AG09319 (cell line): ENCODE data around the gene ABCB10.
"Not testable (repeated sequence)": the region's sequence is repeated elsewhere in the genome, so short reads cannot be mapped to it uniquely, and the experiment has no call there.

ENCODE experiments used
- DNase-seq: peaks from one replicate; pipeline ENCODE4 v3.0.0-alpha.2; 2010; ENCODE audit warnings: low read depth; ENCODE audit errors: extremely low read depth
- CTCF ChIP-seq: IDR thresholded peaks from 2 replicates; pipeline ENCODE4 v1.5.1; 2011; ENCODE audit warnings: low read depth, mild to moderate bottlenecking, inconsistent platforms, low read length, moderate library complexity

Gene ABCB10

GRCh38 chr1:229570891-229571516 lies 12.5 kb upstream of the ABCB10 start:
- no peak for TF ChIP-seq CTCF
- no peak for DNase-seq

DNA sequence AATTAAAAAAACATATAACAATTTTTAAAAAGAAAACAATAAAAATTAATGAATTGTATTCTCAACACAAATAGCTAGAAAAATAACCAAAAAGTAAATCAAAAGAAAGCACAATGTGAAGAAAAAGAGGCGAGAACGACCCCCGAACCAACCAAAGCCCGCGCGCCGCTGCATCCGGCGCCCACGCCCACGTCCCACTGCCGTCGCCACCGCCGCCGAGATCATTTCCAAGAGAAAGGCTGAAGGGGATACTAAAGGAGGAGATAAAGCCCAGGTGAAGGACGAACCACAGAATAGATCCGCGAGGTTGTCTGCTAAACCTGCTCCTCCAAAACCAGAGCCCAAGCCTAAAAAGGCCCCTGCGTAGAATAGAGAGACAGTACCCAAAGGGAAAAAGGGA lies 11.8 kb upstream of the ABCB10 start:
- DNase-seq = no peak
- no peak for TF ChIP-seq CTCF

DNA sequence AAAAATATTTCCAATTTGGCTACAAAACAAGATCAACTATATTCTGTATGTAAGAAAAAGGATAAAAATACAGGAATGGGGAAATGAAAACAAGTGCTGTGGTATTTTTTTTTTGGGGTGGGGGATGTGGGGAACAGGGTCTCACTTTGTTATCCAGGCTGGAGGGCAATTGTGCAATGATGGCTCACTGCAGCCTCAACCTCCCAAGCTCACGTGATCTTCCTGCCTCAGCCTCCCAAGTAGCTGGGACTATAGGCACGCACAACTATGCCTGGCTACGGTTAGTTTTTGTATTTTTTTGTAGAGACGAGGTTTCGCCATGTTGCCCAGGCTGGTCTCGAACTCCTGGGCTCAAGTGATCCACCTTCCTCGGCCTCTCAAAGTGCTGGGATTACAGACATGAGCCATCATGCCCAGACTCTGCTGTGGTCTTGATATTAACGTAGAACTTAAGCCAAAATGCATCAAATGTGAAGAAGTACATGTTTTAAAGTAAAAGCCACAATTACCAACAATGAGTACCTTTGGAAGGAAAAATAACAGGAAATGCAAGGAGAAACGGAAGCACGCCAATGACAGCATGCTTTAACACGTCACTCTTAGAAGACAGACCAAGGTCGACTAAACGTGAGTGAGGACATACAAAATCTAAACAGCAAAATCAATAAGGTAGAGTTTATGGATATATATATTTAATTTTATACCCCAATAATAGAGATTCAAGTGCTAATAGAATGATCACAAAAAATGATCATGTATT lies 8.8 kb upstream of the ABCB10 start:
- no peak for TF ChIP-seq CTCF
- DNase-seq = no peak

GRCh38 chr1:229563701-229564100 lies 5.2 kb upstream of the ABCB10 start:
- TF ChIP-seq CTCF = no peak
- DNase-seq = no peak

DNA sequence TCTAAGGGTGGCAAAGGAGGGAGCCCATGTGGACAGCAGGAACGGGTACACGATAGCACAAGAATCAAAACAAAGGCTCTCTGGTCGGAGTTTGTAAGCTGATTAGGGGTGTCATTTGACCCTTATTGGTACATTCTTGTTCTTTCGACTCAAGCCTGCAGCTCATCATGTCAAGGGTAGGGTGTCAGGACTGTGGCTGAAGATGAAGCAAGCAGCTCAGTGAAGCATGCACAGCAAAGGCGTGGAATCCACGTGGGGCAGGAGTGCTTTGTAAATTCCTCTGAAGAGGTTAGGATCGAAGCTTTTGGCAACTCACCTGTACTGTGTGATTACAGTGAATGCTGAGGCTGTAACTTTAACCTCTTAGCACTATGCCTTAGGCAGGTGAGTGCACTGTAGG lies 4.7 kb upstream of the ABCB10 start:
- no peak for TF ChIP-seq CTCF
- no peak for DNase-seq

DNA sequence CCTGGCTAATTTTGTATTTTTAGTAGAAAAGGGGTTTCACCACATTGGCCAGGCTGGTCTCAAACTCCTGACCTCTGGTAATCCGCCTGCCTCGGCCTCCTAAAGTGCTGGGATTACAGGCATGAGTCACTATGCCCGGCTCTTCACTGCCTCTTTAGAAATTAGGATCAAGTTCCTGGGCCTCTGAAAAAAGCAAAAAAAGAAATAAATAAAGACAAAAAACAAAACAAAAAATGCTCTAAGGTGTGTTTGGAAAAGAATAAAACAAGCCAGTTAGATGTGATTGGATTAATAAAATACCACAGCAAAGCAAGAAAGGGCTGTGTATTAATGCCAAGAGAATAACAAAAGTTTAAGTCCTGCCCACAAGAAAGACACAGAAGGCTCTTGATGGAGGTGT lies 4.2 kb upstream of the ABCB10 start:
- TF ChIP-seq CTCF = no peak
- DNase-seq = no peak

DNA sequence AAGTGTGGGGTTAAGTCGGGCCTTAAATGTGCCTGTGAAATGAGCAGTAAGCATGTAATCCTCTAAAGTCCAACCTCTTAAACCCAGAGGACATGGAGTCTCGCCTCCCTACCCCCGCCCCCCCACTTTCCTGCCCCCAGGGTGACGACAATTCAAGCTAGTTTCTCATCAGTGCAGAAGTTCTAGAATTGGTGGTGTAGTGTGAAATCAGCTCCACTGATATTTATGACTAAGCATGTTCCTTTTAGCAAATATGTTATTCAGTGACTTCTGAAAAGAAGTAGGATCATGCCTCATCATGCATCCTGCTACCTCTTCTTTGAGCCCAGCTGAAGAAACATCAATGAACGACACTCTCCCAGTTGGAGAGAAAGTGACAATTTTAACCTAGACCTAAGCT lies 2.6 kb upstream of the ABCB10 start:
- TF ChIP-seq CTCF = no peak
- no peak for DNase-seq

GRCh38 chr1:229560124-229560523 lies 1.6 kb upstream of the ABCB10 start:
- not testable (repeated sequence) for DNase-seq

DNA sequence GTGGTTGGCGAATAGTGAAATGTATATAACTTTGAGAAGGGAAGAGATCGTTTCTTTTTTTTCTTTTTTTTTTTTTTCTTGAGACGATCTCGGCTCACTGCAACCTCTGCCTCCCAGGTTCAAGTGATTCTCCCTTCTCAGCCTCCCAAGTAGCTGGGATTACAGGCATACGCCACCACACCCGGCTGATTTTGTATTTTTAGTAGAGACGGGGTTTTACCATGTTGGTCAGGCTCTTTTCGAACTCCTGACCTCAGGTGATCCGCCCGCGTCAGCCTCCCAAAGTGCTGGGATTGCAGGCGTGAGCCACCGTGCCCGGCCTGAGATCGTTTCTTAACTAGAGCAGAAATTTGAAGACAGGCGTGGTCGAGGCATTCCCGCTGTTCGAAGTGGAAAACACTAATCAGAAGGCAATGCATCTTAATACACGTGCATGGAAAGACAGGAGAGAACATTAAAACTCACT lies 862 bp upstream of the ABCB10 start:
- not testable (repeated sequence) for DNase-seq
